Mesodermal cell (in vitro differentiated cells): ENCODE results near the gene PROKR2. TPM values are rescaled to one million over a fixed set of nuclear protein-coding genes. Genes with fewer than 3 reads are reported as not detected.

Experiments used
- H3K27ac ChIP-seq: 2 replicates; pipeline ENCODE4 v1.7.0; 2013; ENCODE audit warnings: mild to moderate bottlenecking, low read depth, low read length, moderate library complexity; ENCODE audit not compliant: severe bottlenecking
- H3K36me3 ChIP-seq: 2 replicates; pipeline ENCODE4 v1.7.1; 2013; ENCODE audit warnings: mild to moderate bottlenecking, low read length, moderate library complexity; ENCODE audit not compliant: control insufficient read depth, insufficient read depth
- H3K4me1 ChIP-seq: one replicate; pipeline ENCODE4 v1.7.1; 2013; ENCODE audit warnings: mild to moderate bottlenecking, low read length; ENCODE audit not compliant: insufficient read depth, control insufficient read depth, poor library complexity, severe bottlenecking
- H3K4me3 ChIP-seq: 2 replicates; pipeline ENCODE4 v1.7.0; 2013; ENCODE audit warnings: low read length, control low read depth, mild to moderate bottlenecking; ENCODE audit not compliant: insufficient read depth, poor library complexity, severe bottlenecking; ENCODE audit errors: extremely low read depth
- H3K9me3 ChIP-seq: 2 replicates; pipeline ENCODE4 v1.7.1; 2013; ENCODE audit warnings: mild to moderate bottlenecking, low read length, moderate library complexity; ENCODE audit not compliant: control insufficient read depth
- WGBS, 2 experiments: methylation state at CpG; one replicate each; pipeline ENCODE4 v1.1.5; 2013; ENCODE audit warnings: missing lambda C conversion rate in 2 of 2; ENCODE audit not compliant: insufficient coverage in 2 of 2; 5-methylcytosine and 5-hydroxymethylcytosine counted together
- polyA plus RNA-seq, 2 experiments: library from polyadenylated mRNA; stranded (reverse); fragments of 50-300 nt; gene quantifications; one replicate each; pipeline ENCODE4 v1.2.3, GENCODE V29; 2013

Gene PROKR2
- polyA plus RNA-seq (2013, experiment 1 of 2), result not detected
- polyA plus RNA-seq (2013, experiment 2 of 2), result not detected

- H3K27ac ChIP-seq, result no peak within 1 kb of the TSS
- 1% methylated on average over 74 to 84 of the region's 92 CpGs for WGBS, 2 experiments
- H3K9me3 ChIP-seq, result no peaks in the 10 kb centered on the region
- peak within 1 kb of the TSS; percentile 29 for H3K4me3 ChIP-seq
- no peaks in the 10 kb centered on the region for H3K4me1 ChIP-seq
- no peaks in the 10 kb centered on the region for H3K36me3 ChIP-seq
These were observed at the start of gene PROKR2 for GRCh38 chr20:5316188-5317158. Gene PROKR2 (minus strand): TSS chr20:5316954. CDS start chr20:5314369, 2,585 bp downstream.

- H3K4me1 ChIP-seq, result peaks cover 4% of the 10 kb centered on the region
- peak overlapping the region; percentile 93 for H3K27ac ChIP-seq
- no peak overlapping the region for H3K4me3 ChIP-seq
- peaks cover 30% of the 10 kb centered on the region for H3K9me3 ChIP-seq
- WGBS, 2 experiments, result 80 to 100% methylated on average over 1 to 2 of the region's 3 CpGs
- no peaks in the 10 kb centered on the region for H3K36me3 ChIP-seq
These were observed 48.3 kb upstream of the PROKR2 start for GRCh38 chr20:5364997-5365597.

DNA sequence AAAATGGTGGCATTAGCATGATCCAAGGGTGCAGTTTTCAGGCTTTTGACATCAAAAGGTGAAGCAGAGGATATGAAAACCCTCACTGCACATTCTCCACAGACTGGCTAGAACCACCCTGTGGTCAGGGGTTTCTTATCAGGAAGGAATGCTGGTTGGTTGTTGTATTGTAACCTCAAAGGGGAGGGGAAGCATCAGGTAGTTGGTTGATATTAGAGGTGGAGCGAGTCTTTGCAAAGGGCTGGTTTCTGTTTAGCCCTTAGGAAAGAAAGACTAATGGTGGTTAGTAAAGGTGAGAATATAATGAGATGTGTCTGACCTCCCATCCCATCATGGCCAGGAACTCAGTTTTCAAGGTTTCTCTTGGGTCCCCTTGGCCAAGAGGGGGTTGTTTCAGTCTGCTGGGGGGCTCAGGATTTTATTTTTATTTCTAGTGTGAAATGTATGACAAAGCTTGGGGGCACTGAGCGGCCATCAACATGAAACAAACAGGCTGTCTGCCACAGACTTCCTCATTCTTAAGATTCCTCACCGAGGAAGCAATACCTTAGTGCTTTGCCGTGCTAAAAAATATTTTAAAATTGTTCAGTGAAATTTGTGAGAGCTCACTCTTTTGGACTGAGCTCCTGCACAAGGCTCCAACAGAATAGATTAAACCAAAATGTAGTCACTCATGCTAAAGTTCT is 47.5 kb upstream of the PROKR2 start:
- Histone ChIP-seq H3K36me3 (no peaks in the 10 kb centered on the region), H3K4me1 (peaks cover 4% of the 10 kb centered on the region), H3K27ac (peak overlapping the region; percentile 93), H3K9me3 (peaks cover 30% of the 10 kb centered on the region), H3K4me3 (no peak overlapping the region)
- WGBS, 2 experiments, result 82 to 100% methylated on average over 1 of the region's 4 CpGs

- Histone ChIP-seq H3K4me1 (peaks cover 4% of the 10 kb centered on the region), H3K36me3 (no peaks in the 10 kb centered on the region), H3K4me3 (no peak overlapping the region), H3K9me3 (peaks cover 30% of the 10 kb centered on the region), H3K27ac (no peak overlapping the region)
- no CpG with 5 or more reads among the region's 2 CpGs for WGBS, 2 experiments
These were observed 46.0 kb upstream of the PROKR2 start for GRCh38 chr20:5362771-5363170.

DNA sequence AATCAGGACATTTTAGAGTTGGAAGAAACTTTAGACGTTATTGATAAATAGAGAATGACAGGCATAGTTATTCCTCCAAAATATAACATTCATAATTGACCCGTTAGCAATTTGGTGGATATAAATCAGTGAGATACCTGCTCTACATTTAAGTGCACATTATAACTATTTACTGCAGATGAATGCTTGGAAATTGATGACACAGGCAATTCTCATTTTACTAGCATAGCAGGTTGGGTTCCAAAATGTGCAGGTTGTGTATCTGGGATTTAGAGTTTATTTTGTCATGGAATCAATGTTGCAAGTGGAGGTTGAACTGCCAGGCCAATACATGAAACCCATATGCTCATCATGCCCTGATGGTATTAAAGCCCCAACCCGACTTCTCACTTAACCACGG is 44.4 kb upstream of the PROKR2 start:
- 92 to 100% methylated on average over 2 to 3 of the region's 4 CpGs for WGBS, 2 experiments
- Histone ChIP-seq H3K9me3 (peaks cover 19% of the 10 kb centered on the region), H3K36me3 (no peaks in the 10 kb centered on the region), H3K4me3 (no peak overlapping the region), H3K4me1 (peaks cover 4% of the 10 kb centered on the region), H3K27ac (no peak overlapping the region)

DNA sequence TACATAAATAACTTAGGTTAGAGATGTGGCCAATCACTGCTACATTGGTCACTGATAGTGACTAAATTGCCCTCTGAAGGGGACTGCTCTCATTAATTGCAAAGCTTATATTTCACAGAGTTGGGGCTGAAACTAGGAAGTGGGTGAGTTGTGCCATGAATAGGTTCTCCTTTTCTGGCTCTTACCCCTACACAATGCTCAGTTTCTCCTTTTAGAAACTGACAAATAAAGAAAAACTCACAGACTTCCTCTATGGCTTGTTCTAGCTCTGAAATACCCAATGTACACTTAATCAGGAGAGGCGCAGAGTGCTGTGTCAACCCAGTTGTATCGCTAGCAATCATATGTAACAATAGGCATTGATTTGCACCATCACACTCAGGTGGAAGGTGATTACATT is 41.2 kb upstream of the PROKR2 start:
- no peak overlapping the region for H3K4me3 ChIP-seq
- WGBS, 2 experiments, result 80 to 86% methylated on average over 1 to 2 of the region's 2 CpGs
- H3K27ac ChIP-seq, result no peak overlapping the region
- no peaks in the 10 kb centered on the region for H3K36me3 ChIP-seq
- no peaks in the 10 kb centered on the region for H3K9me3 ChIP-seq
- peaks cover 21% of the 10 kb centered on the region for H3K4me1 ChIP-seq

GRCh38 chr20:5356941-5357340 is 40.2 kb upstream of the PROKR2 start:
- Histone ChIP-seq H3K4me3 (no peak overlapping the region), H3K27ac (no peak overlapping the region), H3K36me3 (no peaks in the 10 kb centered on the region), H3K9me3 (no peaks in the 10 kb centered on the region), H3K4me1 (peaks cover 22% of the 10 kb centered on the region)
- 89 to 90% methylated on average over 3 to 4 of the region's 4 CpGs for WGBS, 2 experiments

- no peak overlapping the region for H3K27ac ChIP-seq
- no peak overlapping the region for H3K4me3 ChIP-seq
- H3K4me1 ChIP-seq, result peaks cover 22% of the 10 kb centered on the region
- WGBS, 2 experiments, result 100% methylated on average over 1 to 2 of the region's 2 CpGs
- H3K36me3 ChIP-seq, result no peaks in the 10 kb centered on the region
- H3K9me3 ChIP-seq, result no peaks in the 10 kb centered on the region
These were observed 38.1 kb upstream of the PROKR2 start for GRCh38 chr20:5354901-5355300.

GRCh38 chr20:5353624-5354496 is 37.1 kb upstream of the PROKR2 start:
- no peaks in the 10 kb centered on the region for H3K9me3 ChIP-seq
- WGBS, 2 experiments, result no CpG with 5 or more reads among the region's 4 CpGs
- H3K4me1 ChIP-seq, result peaks cover 22% of the 10 kb centered on the region
- H3K4me3 ChIP-seq, result no peak overlapping the region
- peak overlapping the region; percentile 25 for H3K27ac ChIP-seq
- no peaks in the 10 kb centered on the region for H3K36me3 ChIP-seq

- peaks cover 15% of the 10 kb centered on the region for H3K4me1 ChIP-seq
- H3K4me3 ChIP-seq, result no peak overlapping the region
- no peak overlapping the region for H3K27ac ChIP-seq
- H3K9me3 ChIP-seq, result no peaks in the 10 kb centered on the region
- 82 to 83% methylated on average over 4 of the region's 4 CpGs for WGBS, 2 experiments
- no peaks in the 10 kb centered on the region for H3K36me3 ChIP-seq
These were observed 32.7 kb upstream of the PROKR2 start for GRCh38 chr20:5349448-5349847.
